GM18507 (cell line): ENCODE data around the gene CACNB2.

Source experiments
- DNase-seq: peaks from one replicate; pipeline ENCODE4 v3.0.0; 2011; ENCODE audit warnings: low read depth; ENCODE audit not compliant: insufficient read length; ENCODE audit errors: extremely low spot score
- FAIRE-seq: peaks from 2 replicates; lab custom pipeline; 2011; peaks lifted over from hg19 to GRCh38; lab: Jason Lieb, UNC

The CACNB2 gene

GRCh38 chr10:18140149-18140956 lies at the start of gene CACNB2:
TSS of gene CACNB2 (plus strand) at chr10:18140424.
- FAIRE-seq (no peak), DNase-seq (no peak)

GRCh38 chr10:18094332-18094731 lies 45.9 kb upstream of the CACNB2 start:
- FAIRE-seq, result no peak

DNA sequence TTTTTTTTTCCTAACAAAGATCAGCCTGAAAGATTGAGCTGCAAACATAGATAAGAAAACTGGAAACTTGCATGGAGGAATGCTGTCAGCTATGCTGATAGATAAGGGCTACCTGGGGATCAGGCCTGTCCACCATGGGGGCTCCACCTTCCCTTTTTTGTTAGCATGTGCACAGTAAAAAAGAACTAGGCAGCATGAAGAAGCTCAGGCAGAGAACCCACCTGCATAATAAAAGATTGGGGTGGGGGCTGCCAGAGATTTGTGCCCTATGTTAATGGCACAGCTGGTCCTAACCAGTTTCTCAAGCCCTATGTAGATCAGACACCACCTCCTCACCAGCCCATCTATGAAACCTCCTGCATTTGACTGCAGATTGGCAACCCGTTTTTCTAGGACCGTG lies 45.4 kb upstream of the CACNB2 start:
- FAIRE-seq, result no peak

More at GRCh38 chr10:18094332-18094731, 45.9 kb upstream of the CACNB2 start:
- DNase-seq, result no peak

GRCh38 chr10:18097524-18097923 lies 42.7 kb upstream of the CACNB2 start:
- DNase-seq, result no peak
- no peak for FAIRE-seq

More for the DNA sequence above, 45.4 kb upstream of the CACNB2 start:
- no peak for DNase-seq

DNA sequence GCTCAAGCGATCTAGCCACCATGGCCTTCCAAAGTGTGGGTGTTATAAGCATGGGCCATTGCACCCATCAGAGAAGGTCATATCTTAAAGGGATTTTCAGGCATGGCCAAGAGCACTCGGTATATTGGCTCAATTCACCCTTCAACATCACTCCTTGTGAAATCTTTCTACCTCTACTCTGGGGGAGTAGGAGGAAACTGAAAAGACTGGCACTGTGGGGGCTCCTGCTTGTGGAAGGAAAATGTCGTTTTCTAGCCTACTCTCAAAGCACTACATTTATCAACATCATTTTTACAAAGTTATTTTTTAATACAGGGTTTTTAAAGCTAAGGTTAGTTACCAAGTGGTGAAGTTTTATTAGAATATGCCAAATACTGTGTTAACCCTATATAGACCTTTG lies 42.0 kb upstream of the CACNB2 start:
- DNase-seq, result no peak
- FAIRE-seq, result no peak

DNA sequence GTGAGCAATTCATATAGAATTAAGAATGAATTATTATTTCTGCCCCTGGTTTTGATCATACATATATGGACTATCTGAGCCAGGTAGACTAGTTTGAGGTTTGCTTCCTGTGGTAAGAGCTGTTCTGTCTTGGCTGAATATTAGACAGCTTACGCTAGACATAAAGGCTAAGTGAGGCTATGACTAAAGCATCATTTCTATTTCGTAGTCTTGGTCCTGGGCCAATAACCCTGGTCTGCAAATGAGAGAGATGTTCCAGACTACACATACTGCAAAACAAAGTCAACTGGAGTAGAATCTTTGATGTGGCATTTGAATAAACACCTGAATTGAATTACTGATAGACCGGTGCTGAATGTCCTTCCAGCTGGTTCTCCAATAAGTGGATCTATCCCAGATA lies 40.8 kb upstream of the CACNB2 start:
- DNase-seq (no peak), FAIRE-seq (no peak)

DNA sequence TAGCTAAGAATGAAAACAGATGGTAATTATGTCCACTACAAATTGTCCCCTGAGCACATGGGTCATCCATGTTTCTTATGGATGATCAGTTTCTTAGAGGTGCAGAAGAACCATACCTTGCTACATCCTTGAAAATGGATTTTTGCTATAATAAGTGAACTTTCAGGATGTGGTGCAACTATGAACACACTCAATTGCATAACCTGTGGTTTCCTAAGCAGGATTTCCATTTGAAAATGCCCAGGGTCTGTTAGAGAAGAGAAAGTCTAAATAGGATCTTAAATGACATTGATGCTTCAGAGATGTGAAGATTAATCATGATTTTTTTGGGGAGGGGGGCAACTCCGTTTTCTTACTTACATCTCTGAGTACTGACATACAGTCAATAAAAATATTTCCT lies 39.6 kb upstream of the CACNB2 start:
- FAIRE-seq (no peak), DNase-seq (no peak)

DNA sequence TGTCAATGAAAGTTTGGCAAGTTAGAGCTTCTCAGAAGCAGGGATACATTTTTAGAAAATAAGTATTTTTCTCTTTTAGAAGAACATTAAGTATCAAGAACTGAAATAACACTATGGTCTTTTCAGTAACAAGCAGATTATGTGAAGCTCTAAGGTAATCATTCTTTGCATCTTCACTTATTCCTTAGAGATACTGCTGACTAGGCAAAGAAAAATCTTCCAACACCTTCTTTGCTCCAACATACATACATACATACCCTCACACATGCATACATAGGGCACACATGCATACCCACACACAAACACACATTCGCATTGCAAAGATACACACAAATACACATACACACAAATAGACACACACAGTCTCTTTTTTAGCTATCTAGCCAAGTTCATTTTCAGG lies 37.8 kb upstream of the CACNB2 start:
- DNase-seq (no peak), FAIRE-seq (no peak)

GRCh38 chr10:18104223-18104872 lies 35.9 kb upstream of the CACNB2 start:
- FAIRE-seq, result peak; percentile 83

DNA sequence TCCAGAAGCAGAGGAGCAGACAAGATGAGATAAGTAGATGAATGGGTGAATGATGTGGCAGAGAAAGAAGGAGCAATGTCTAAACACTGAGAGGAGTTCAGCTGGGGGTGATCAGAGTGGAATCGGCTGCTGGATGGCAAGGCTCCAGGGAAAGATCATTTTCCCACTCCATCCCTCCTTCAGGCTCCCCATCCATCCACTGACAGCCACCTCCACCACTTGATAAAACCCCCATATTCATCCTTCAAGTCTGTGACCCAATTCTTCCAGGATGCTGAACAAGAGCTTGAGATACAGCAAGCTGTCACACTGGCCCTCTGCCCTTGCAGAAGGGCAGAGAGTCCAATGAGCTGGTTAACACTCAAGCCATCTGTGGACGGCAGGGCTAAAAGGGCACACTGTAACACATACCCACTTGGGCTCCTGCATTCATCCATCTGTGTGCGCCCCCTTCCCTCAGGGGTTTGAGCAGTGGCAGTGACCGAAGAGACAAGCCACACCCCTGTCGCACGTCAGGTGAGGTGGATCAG lies 30.8 kb upstream of the CACNB2 start:
- no peak for FAIRE-seq
- DNase-seq, result no peak

More at GRCh38 chr10:18104223-18104872, 35.9 kb upstream of the CACNB2 start:
- DNase-seq, result peak; percentile 9

GRCh38 chr10:18113881-18114280 lies 26.3 kb upstream of the CACNB2 start:
- FAIRE-seq (no peak), DNase-seq (no peak)

DNA sequence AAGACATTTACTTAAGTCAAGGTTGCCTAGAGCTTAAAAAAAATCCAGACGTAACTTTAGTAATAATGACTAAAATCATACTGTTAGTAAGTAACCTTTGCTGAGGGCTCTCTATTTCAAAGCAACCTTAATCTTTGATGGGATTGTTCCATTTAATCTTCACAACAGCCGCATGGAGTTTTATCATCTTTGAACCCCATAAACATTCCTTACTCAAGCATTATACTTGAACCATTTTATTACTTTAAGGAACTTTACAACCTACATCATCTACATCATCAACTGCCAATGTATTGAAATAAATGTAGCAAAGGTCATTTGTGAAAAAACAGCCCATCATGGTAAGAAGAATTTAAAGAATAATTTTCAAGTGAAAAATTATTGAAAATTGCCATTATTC lies 22.9 kb upstream of the CACNB2 start:
- DNase-seq (no peak), FAIRE-seq (no peak)

GRCh38 chr10:18122753-18123152 lies 17.5 kb upstream of the CACNB2 start:
- DNase-seq (no peak), FAIRE-seq (no peak)

DNA sequence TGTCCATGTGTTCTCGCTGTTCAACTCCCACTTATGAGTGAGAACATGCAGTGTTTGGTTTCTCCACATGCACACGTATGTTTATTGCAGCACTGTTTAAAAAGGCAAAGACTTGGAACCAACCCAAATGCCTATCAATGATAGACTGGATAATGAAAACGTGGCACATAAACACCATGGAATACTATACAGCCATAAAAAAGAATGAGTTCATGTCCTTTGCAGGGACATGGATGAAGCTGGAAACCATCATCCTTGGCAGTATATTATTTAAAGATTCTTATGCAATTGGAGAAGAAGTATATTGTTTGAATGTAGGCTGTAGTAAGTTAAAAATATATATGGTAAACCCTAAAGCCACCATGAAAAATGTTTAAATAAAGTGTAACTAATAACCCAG lies 7.2 kb upstream of the CACNB2 start:
- DNase-seq, result no peak
- no peak for FAIRE-seq

GRCh38 chr10:18134509-18134908 lies 5.7 kb upstream of the CACNB2 start:
- no peak for FAIRE-seq
- no peak for DNase-seq

GRCh38 chr10:18134921-18135320 lies 5.3 kb upstream of the CACNB2 start:
- FAIRE-seq, result no peak
- DNase-seq, result no peak

- no peak for FAIRE-seq
- DNase-seq, result no peak
Measured at GRCh38 chr10:18136073-18136791, 4.0 kb upstream of the CACNB2 start.

- FAIRE-seq, result no peak
- no peak for DNase-seq
Measured at GRCh38 chr10:18137111-18137510, 3.1 kb upstream of the CACNB2 start.

GRCh38 chr10:18140957-18141845 lies 977 bp downstream of the CACNB2 start:
- DNase-seq (no peak), FAIRE-seq (no peak)
